ENCODE data around the gene NUCKS1. TPM values are rescaled to one million over a fixed set of nuclear protein-coding genes. Genes with fewer than 3 reads are reported as not detected.

Gene NUCKS1
- total RNA-seq, 1 experiment from 2014 or later, result 427 TPM

- WGBS (ENCODE audit: extremely low coverage, insufficient read length, low lambda C conversion rate), result no CpG with 5 or more reads among the region's 36 CpGs
- H3K4ac ChIP-seq (ENCODE audit: low read depth, low read length), result no peak overlapping the region
- peaks cover 6% of the 10 kb centered on the region for H3K23me2 ChIP-seq (ENCODE audit: insufficient read length, low read depth, low read length, poor library complexity, severe bottlenecking)
- no peak overlapping the region for H3K14ac ChIP-seq (ENCODE audit: insufficient read depth, low read length)
- H2BK12ac ChIP-seq (ENCODE audit: insufficient read length, low read depth, low read length), result no peak overlapping the region
- no peak overlapping the region for H3K9ac ChIP-seq (ENCODE audit: extremely low read depth, insufficient read length, low read length)
- no peak overlapping the region for H3T11ph ChIP-seq (ENCODE audit: low read length)
- H4K8ac ChIP-seq (replicated peaks; ENCODE audit: insufficient read length, low read depth, low read length), result no peak overlapping the region
- H3K9me3 ChIP-seq (ENCODE audit: control insufficient read depth, low read depth, low read length), result no peaks in the 10 kb centered on the region
- no peaks in the 10 kb centered on the region for H3K79me1 ChIP-seq (ENCODE audit: insufficient read depth, low read depth, low read length, poor library complexity, severe bottlenecking)
- DNase-seq, result peak; percentile 73
- no peaks in the 10 kb centered on the region for H3K79me2 ChIP-seq (ENCODE audit: insufficient read depth, low read length)
- H4K91ac ChIP-seq (ENCODE audit: insufficient read length, low read depth, low read length), result no peak overlapping the region
- no peak overlapping the region for H2BK120ac ChIP-seq (ENCODE audit: low read depth, low read length, poor library complexity, severe bottlenecking)
- peaks cover 0 to 6% (median 3%) of the 10 kb centered on the region in 3 experiments; a peak in 3 of 7 replicates for H3K36me3 Mint-ChIP-seq (ENCODE audit: insufficient read depth in 1 of 3, low read depth in 3 of 3)
- H3K18ac ChIP-seq (ENCODE audit: insufficient read length, low read depth, low read length), result no peak overlapping the region
- H2BK5ac ChIP-seq (ENCODE audit: insufficient read length, low read length), result no peak overlapping the region
- peaks cover 17 to 19% of the 10 kb centered on the region in 2 experiments for H3K4me1 Mint-ChIP-seq
- TF ChIP-seq CTCF (conservative IDR thresholded peaks at IDR 0.05), result no peak
- peak overlapping the region; percentile 83 to 94 for H3K4me3 Mint-ChIP-seq
- no peak overlapping the region for H3K27ac Mint-ChIP-seq
- no peak overlapping the region for H2BK15ac ChIP-seq (ENCODE audit: low read depth, low read length)
- H3K56ac ChIP-seq (ENCODE audit: insufficient read length, low read depth, low read length), result no peak overlapping the region
- no peaks in the 10 kb centered on the region for H4K20me1 ChIP-seq (ENCODE audit: control insufficient read depth, insufficient read depth, insufficient read length)
- peaks cover 63% of the 10 kb centered on the region for H3K27me3 Mint-ChIP-seq (ENCODE audit: low read depth)
- H2AFZ ChIP-seq (ENCODE audit: low read length), result no peak overlapping the region
- H3K4me2 ChIP-seq (ENCODE audit: insufficient read depth, insufficient read length, low read length), result peak overlapping the region; percentile 83
- H4K5ac ChIP-seq (ENCODE audit: insufficient read length, low read depth, low read length), result no peak overlapping the region
- H3K27me3 ChIP-seq (ENCODE audit: insufficient read depth, low read length), result peaks cover 3% of the 10 kb centered on the region; the same call in 1 of the 2 replicates
- H3K27ac ChIP-seq (ENCODE audit: insufficient read length, low read depth, low read length), result no peak overlapping the region
- H2BK20ac ChIP-seq (ENCODE audit: low read depth, low read length, poor library complexity, severe bottlenecking), result no peak overlapping the region
- no peak overlapping the region for H3K23ac ChIP-seq (ENCODE audit: insufficient read length, low read depth, low read length)
- no peaks in the 10 kb centered on the region for H3K4me1 ChIP-seq (ENCODE audit: insufficient read depth, low read length)
- H2AK5ac ChIP-seq (ENCODE audit: insufficient read length, low read length), result no peak overlapping the region
- peaks cover 9 to 13% of the 10 kb centered on the region in 2 experiments; a peak in 4 of 5 replicates for H3K9me3 Mint-ChIP-seq
Observed at GRCh38 chr1:205774198-205775014, 24.4 kb upstream of the NUCKS1 start.

All from H9 (cell line).